A549 treated with Mapracorat at 1 μM for 4 hours (cell line): Measurements from ENCODE around the gene GALP. TPM values are rescaled to one million over a fixed set of nuclear protein-coding genes. Genes with fewer than 3 reads are reported as not detected.

ENCODE experiments used
- total RNA-seq: library from RNA; stranded (reverse); fragments of 200-300 nt; extraction: Qiagen RNA extraction; gene quantifications from 5 replicates; pipeline ENCODE4 v1.2.3, GENCODE V29; 2022

Gene GALP
- total RNA-seq, result not detected in 5 replicates

GRCh38 chr19:56175861-56176307 lies at the start of gene GALP:
GALP (plus strand) TSS chr19:56176008; CDS start chr19:56177109, 1,101 bp downstream.

GRCh38 chr19:56140583-56141416 lies 35.0 kb upstream of the GALP start, which contains the start of gene ZNF444:
ZNF444 (plus strand) TSS chr19:56141287; CDS start chr19:56146912, 5,625 bp downstream.

GRCh38 chr19:56197646-56198045 lies 21.8 kb downstream of the GALP start, which contains the start of gene ZSCAN5B:
ZSCAN5B (minus strand) TSS chr19:56197783; CDS start chr19:56193052, 4,731 bp downstream.

GRCh38 chr19:56201973-56202372 lies 26.2 kb downstream of the GALP start, which contains the start of gene ZSCAN5C:
ZSCAN5C (plus strand) TSS chr19:56202273; CDS start chr19:56205914, 3,641 bp downstream.

Other genes with a start within 250 kb of the GALP start
- gene NLRP13, start 243.7 kb upstream of the GALP start, total RNA-seq, result not detected in 5 replicates
- not detected in 5 replicates for gene NLRP8, start 228.2 kb upstream of the GALP start, total RNA-seq
- gene NLRP5, start 189.2 kb upstream of the GALP start, total RNA-seq, result not detected in 5 replicates
- gene ZNF787, start 54.7 kb upstream of the GALP start, total RNA-seq, result 27.0 to 50.7 TPM (median 48.1 TPM) in 5 replicates
- 15.3 to 29.4 TPM (median 27.5 TPM) in 5 replicates for gene ZNF444, start 34.7 kb upstream of the GALP start, total RNA-seq
- not detected in 5 replicates for gene ZSCAN5B, start 21.8 kb downstream of the GALP start, total RNA-seq
- not detected in 5 replicates for gene ZSCAN5C, start 26.3 kb downstream of the GALP start, total RNA-seq
- gene EDDM13, start 96.7 kb downstream of the GALP start, total RNA-seq, result not detected in 5 replicates
- 6.6 to 11.1 TPM (median 7.6 TPM) in 5 replicates for gene ZSCAN5A, start 138.8 kb downstream of the GALP start, total RNA-seq
- gene ZNF582, start 217.5 kb downstream of the GALP start, total RNA-seq, result 0.95 to 1.5 TPM (median 1.3 TPM) in 5 replicates
- 1.6 to 3.5 TPM (median 2.3 TPM) in 5 replicates for gene ZNF583, start 228.3 kb downstream of the GALP start, total RNA-seq